PC-9 (cell line): ENCODE measurements around the gene ADCY3. TPM values are rescaled to one million over a fixed set of nuclear protein-coding genes. Genes with fewer than 3 reads are reported as not detected.

Experiments used
- BruUV-seq: library from RNA; stranded (reverse); fragments of 400-500 nt; replicated peaks from 2 replicates; lab custom pipeline; 2021; lab: Mats Ljungman, UMichigan
- CTCF ChIA-PET: fragments of 300-600 bp; sonication (Branson Sonifier 250); formaldehyde crosslinking; loops from one replicate; lab custom pipeline; 2022; ENCODE audit warnings: antibody characterized with exemption; lab: Charles Lee
- POLR2A ChIA-PET: fragments of 300-600 bp; sonication (Branson Sonifier 250); formaldehyde crosslinking; loops from one replicate; lab custom pipeline; 2022; ENCODE audit warnings: antibody characterized with exemption; ENCODE audit not compliant: unreplicated experiment; lab: Charles Lee
- DNase-seq, 2 experiments: peaks; one replicate each; pipeline versions ENCODE4 v3.0.0 to v3.0.0-alpha.2; 2015 to 2022; ENCODE audit warnings: mixed read lengths in 1 of 2
- H2AFZ ChIP-seq: fragments of 200-600 bp; sonication (generic); 2 replicates; pipeline ENCODE4 v1.8.1; 2017; ENCODE audit warnings: antibody characterized with exemption
- H3F3A ChIP-seq: fragments of 200-600 bp; sonication (generic); 2 replicates; pipeline ENCODE4 v1.8.1; 2017; ENCODE audit warnings: antibody characterized with exemption, mild to moderate bottlenecking, low read depth; ENCODE audit not compliant: insufficient read depth
- H3K27ac ChIP-seq: fragments of 200-600 bp; sonication (generic); 2 replicates; pipeline ENCODE4 v1.6.1; 2016; ENCODE audit warnings: mixed run types
- H3K27me3 ChIP-seq: fragments of 200-600 bp; sonication (generic); 2 replicates; pipeline ENCODE4 v1.6.1; 2016; ENCODE audit warnings: low read depth, mixed run types; ENCODE audit not compliant: insufficient read depth
- H3K36me3 ChIP-seq: fragments of 200-600 bp; sonication (generic); 2 replicates; pipeline ENCODE4 v1.6.1; 2016; ENCODE audit warnings: low read depth, mixed run types
- H3K4me1 ChIP-seq: fragments of 200-600 bp; sonication (generic); replicated peaks from 2 replicates; pipeline ENCODE4 v1.6.1; 2016; ENCODE audit warnings: mixed run types; ENCODE audit not compliant: insufficient read depth
- H3K4me2 ChIP-seq: fragments of 200-600 bp; sonication (generic); 2 replicates; pipeline ENCODE4 v1.6.1; 2017; ENCODE audit warnings: mixed run types
- H3K4me3 ChIP-seq: fragments of 200-600 bp; sonication (generic); 2 replicates; pipeline ENCODE4 v1.6.1; 2016; ENCODE audit warnings: mixed run types
- H3K79me2 ChIP-seq: fragments of 200-600 bp; sonication (generic); 2 replicates; pipeline ENCODE4 v1.6.1; 2017; ENCODE audit warnings: low read depth, mixed run types
- H3K9me2 ChIP-seq: fragments of 200-600 bp; sonication (generic); 2 replicates; pipeline ENCODE4 v1.8.1; 2017; ENCODE audit warnings: mild to moderate bottlenecking; ENCODE audit not compliant: insufficient read depth
- H3K9me3 ChIP-seq: fragments of 200-600 bp; sonication (generic); 2 replicates; pipeline ENCODE4 v1.8.1; 2016; ENCODE audit warnings: low read depth; ENCODE audit not compliant: insufficient read depth
- H4K20me1 ChIP-seq: fragments of 200-600 bp; sonication (generic); 2 replicates; pipeline ENCODE4 v1.8.1; 2017; ENCODE audit not compliant: insufficient read depth
- EZH2 ChIP-seq: fragments of 200-600 bp; sonication (generic); IDR thresholded peaks from 2 replicates; pipeline ENCODE4 v1.8.0; 2017; ENCODE audit warnings: antibody characterized with exemption, low read depth
- intact Hi-C: fragments of 100-400 bp; cut with micrococcal nuclease; formaldehyde crosslinking; loops from one replicate; pipeline ENCODE4 v1.10.0; 2022; ENCODE audit not compliant: unreplicated experiment
- total RNA-seq: library from RNA; stranded (reverse); gene quantifications from 2 replicates; pipeline ENCODE4 v1.2.3, GENCODE V29; 2021
- TF ChIP-seq, protein P1 (sequence below): fragments of 200-600 bp; sonication (generic); conservative IDR thresholded peaks from 2 replicates; pipeline ENCODE4 v1.6.1; 2017; ENCODE audit warnings: mixed run types, antibody characterized with exemption, mild to moderate bottlenecking, moderate library complexity

Gene ADCY3
- total RNA-seq, 1 experiment from 2014 or later, result 46.3 TPM

DNA sequence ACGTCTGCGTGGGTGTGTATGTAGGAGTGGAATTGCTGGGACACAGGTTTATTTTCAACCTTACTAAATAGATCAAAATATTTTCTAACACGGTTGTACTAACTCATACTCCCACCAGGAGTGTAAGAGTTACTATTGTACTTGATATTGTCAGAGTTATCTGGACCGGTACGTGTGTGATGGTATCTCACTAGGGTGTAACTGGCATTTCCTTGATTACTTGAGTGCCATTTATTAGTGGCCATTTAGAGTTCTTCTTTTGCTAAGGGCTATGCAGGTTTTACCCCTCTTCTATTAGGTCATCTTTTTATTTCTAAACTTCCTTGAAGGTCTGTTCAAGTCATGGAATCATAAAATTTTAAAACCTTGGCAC is 93.3 kb downstream of the ADCY3 start:
- BruUV-seq, result no TSS peak
- H3K27me3 ChIP-seq, result no peaks in the 10 kb centered on the region
- no peaks in the 10 kb centered on the region for H4K20me1 ChIP-seq
- H3K4me1 ChIP-seq, result no peaks in the 10 kb centered on the region
- POLR2A ChIA-PET, result no interaction called here
- no peaks in the 10 kb centered on the region for H3K79me2 ChIP-seq
- DNase-seq, result no peak
- no peaks in the 10 kb centered on the region; the same call in 1 of the 2 replicates for H3K36me3 ChIP-seq
- TF ChIP-seq, protein P1, sequence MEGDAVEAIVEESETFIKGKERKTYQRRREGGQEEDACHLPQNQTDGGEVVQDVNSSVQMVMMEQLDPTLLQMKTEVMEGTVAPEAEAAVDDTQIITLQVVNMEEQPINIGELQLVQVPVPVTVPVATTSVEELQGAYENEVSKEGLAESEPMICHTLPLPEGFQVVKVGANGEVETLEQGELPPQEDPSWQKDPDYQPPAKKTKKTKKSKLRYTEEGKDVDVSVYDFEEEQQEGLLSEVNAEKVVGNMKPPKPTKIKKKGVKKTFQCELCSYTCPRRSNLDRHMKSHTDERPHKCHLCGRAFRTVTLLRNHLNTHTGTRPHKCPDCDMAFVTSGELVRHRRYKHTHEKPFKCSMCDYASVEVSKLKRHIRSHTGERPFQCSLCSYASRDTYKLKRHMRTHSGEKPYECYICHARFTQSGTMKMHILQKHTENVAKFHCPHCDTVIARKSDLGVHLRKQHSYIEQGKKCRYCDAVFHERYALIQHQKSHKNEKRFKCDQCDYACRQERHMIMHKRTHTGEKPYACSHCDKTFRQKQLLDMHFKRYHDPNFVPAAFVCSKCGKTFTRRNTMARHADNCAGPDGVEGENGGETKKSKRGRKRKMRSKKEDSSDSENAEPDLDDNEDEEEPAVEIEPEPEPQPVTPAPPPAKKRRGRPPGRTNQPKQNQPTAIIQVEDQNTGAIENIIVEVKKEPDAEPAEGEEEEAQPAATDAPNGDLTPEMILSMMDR, result no peak
- TF ChIP-seq EZH2, result no peak
- no peak overlapping the region for H3K4me2 ChIP-seq
- H3K9me2 ChIP-seq, result no peaks in the 10 kb centered on the region
- H3K9me3 ChIP-seq, result no peaks in the 10 kb centered on the region
- H2AFZ ChIP-seq, result no peak overlapping the region
- intact Hi-C loops, result loop anchor here (1.0 to 5.0 kb wide), 4 partner anchors 214 to 599 kb away; no protein-coding TSS in a partner anchor
- CTCF ChIA-PET, result interaction anchor here (1.0 to 1.6 kb wide), 3 partner anchors 34 to 404 kb away, joined by 3 to 6 read pairs (median 6); partner anchors contain the start of genes CENPO and PTRHD1
- H3K4me3 ChIP-seq, result no peak overlapping the region
- H3K27ac ChIP-seq, result no peak overlapping the region
- H3F3A ChIP-seq, result peaks cover 5% of the 10 kb centered on the region; the same call in 1 of the 2 replicates

DNA sequence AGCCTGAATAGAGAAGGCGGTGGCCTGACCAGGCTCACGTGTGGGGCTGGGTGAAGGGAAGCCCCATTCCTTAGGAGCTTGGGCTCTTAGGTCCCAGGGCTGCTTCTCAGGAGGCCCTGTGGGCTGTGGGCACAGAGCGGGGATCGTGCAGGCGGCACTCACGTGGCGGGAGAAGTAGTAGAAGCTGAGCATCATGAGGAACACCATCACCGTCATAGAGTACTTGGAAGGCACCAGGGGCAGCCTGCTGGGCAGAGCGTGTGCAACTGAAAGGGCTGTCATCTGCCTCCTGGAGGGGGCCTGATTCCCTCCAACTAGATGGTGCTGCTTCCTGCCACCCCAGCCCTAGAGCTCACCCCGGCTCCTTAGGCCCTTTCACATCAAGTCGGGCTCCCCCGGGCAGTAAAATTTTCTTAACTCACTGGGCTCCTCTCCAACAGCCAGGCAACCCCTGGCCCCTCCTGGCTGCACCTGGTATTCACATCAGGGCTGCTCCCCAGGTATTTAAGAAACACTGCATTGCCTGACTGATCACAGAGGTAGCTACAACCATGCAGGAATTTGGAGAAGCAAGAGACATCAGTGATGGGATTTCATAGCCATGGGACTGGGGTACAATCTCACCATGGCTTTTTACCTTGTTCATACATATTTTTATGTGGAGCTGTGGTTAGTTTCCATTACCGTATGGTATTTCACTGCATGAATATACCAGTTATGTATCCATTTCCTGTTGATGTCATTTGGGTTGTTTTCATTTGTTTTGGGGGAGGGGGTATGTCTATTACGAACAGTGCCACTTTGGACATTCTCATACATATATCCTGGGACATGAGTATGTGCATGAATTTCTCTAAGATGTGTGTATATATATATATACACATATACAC is 93.9 kb downstream of the ADCY3 start:
- ChIA-PET POLR2A (no interaction called here), CTCF (interaction anchor here (1.0 kb wide), 1 partner anchor 33 kb away, joined by 3 read pairs; the partner anchor contains the start of genes CENPO and PTRHD1)
- Histone ChIP-seq H3F3A (peaks cover 5% of the 10 kb centered on the region; the same call in 1 of the 2 replicates), H3K4me3 (no peak overlapping the region), H3K4me2 (no peak overlapping the region), H3K4me1 (no peaks in the 10 kb centered on the region), H3K36me3 (no peaks in the 10 kb centered on the region; the same call in 1 of the 2 replicates), H3K79me2 (no peaks in the 10 kb centered on the region), H3K27me3 (no peaks in the 10 kb centered on the region), H2AFZ (no peak overlapping the region), H4K20me1 (no peaks in the 10 kb centered on the region), H3K9me3 (no peaks in the 10 kb centered on the region), H3K9me2 (no peaks in the 10 kb centered on the region), H3K27ac (no peak overlapping the region)
- TF ChIP-seq, protein P1, result no peak
- no peak for TF ChIP-seq EZH2
- intact Hi-C loops, result loop anchor here (2.0 to 5.0 kb wide), 2 partner anchors 213 to 599 kb away; no protein-coding TSS in a partner anchor
- DNase-seq, result no peak
- BruUV-seq, result no TSS peak

DNA sequence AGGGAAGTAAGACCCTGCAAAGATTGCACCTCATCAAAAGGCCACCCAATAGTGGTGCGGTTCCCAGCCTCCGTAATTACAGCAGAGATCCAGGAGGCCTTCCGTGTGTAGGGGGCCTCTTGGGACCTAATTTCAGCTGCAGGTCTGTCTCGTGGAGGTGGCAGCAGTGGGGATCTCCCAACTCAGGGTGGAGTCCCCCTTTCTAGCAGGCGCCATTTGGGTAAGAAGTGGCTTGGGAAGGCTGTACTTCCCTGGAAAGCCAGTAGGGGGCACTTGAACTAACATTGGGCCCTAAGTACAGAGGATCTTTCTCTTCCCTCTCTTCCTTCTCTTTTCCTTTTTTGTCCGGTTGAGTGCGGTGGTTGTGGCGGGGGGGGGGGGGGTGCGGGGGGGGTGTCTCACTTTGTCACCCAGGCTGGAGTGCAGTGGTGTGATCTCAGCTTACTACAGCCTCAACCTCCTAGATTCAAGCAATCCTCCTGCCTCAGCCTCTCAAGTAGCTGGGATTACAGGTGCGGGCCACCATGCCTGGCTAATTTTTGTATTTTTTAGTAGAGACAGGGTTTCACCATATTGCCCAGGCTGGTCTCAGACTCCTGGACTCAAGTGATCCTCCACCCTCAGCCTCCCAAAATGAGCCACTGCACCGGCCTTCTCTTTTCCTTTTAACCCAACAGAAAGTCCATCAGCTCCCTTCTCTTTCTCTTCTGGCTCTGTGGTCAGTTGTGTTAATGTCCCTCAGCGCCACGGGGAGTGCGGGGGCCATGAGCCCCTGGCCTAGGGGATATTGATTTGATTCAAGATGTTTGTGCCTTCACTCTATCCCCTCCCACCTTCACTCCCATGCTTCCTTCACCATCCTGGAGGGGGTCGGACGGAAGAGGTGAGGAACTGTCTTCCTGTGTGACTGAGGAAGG is 94.8 kb downstream of the ADCY3 start:
- POLR2A ChIA-PET, result no interaction called here

More for the DNA sequence above, 94.8 kb downstream of the ADCY3 start:
- no peak overlapping the region for H3K4me3 ChIP-seq
- H3F3A ChIP-seq, result peaks cover 5% of the 10 kb centered on the region; the same call in 1 of the 2 replicates
- no peaks in the 10 kb centered on the region for H3K27me3 ChIP-seq
- no peaks in the 10 kb centered on the region for H3K9me2 ChIP-seq
- intact Hi-C loops, result loop anchor here (5.0 kb wide), 1 partner anchor 598 kb away; no protein-coding TSS in a partner anchor
- no peaks in the 10 kb centered on the region for H3K9me3 ChIP-seq
- no peak for DNase-seq
- H4K20me1 ChIP-seq, result no peaks in the 10 kb centered on the region
- H2AFZ ChIP-seq, result no peak overlapping the region
- no peak overlapping the region for H3K27ac ChIP-seq
- H3K36me3 ChIP-seq, result no peaks in the 10 kb centered on the region; the same call in 1 of the 2 replicates
- BruUV-seq, result no TSS peak
- H3K4me1 ChIP-seq, result no peaks in the 10 kb centered on the region
- no peaks in the 10 kb centered on the region for H3K79me2 ChIP-seq
- CTCF ChIA-PET, result no interaction called here
- TF ChIP-seq EZH2, result no peak
- TF ChIP-seq, protein P1, result peak; percentile 75
- no peak overlapping the region for H3K4me2 ChIP-seq
